Measurements from ENCODE around the gene HERPUD2.
"Not testable (repeated sequence)": the region's sequence is repeated elsewhere in the genome, so short reads cannot be mapped to it uniquely, and the experiment has no call there.

HERPUD2 gene

GRCh38 chr7:35604595-35604994 lies 90.3 kb downstream of the HERPUD2 start:
- DNase-seq: no peak

GRCh38 chr7:35599645-35600044 lies 95.3 kb downstream of the HERPUD2 start:
- no peak for DNase-seq

- no peak for DNase-seq
Measured at GRCh38 chr7:35599061-35599460, 95.9 kb downstream of the HERPUD2 start.

DNA sequence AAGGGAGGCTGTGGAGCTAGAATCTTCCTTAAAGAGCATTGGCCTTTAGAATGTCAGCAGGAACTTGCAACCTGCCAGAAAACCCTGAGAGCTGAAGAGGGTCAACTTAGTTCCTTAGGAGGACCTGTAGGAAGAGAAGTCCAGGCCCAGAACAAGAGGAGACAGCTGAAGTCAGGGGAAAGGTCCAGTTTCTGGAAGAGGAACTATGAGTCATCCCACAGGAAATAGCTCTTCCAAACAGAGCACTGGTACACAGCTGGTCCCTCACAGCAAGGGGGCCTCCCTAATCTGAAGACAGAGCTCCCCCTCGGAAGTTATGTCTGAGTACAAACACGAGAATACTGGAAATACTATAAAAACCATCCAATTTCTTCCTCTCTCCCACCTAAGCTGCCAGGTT lies 98.9 kb downstream of the HERPUD2 start:
- DNase-seq: no peak

DNA sequence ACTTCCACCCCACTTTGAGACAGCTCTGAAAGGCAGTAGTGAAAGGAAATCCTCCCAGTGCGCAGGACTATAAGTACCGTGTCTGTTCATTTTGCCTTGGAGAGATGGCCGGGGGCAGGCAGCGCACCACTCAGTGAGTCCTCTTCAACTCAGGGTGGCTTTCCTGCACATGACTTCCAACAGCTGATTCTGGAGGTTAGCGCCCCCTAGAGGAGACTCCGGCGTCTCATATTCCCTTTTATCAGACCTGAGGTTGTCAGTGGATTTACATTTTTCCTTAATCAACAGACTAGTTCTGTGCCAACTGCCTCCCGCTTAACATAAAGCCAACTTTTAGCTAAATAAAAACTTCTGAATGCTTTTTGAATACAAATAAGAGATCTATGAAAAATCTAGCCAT lies 101.0 kb downstream of the HERPUD2 start:
- no peak for DNase-seq

GRCh38 chr7:35588647-35589046 lies 106.3 kb downstream of the HERPUD2 start:
- DNase-seq: no peak

GRCh38 chr7:35584990-35585389 lies 109.9 kb downstream of the HERPUD2 start:
- no peak for DNase-seq

GRCh38 chr7:35584533-35584932 lies 110.4 kb downstream of the HERPUD2 start:
- DNase-seq: not testable (repeated sequence)

All from C1 segment of cervical spinal cord (tissue), 14 donors.